CD8-positive, alpha-beta memory T cell (primary cell): ENCODE results near the gene ENDOV. TPM values are rescaled to one million over a fixed set of nuclear protein-coding genes. Genes with fewer than 3 reads are reported as not detected.

Source experiments
- CTCF ChIA-PET: fragments of 350-600 bp; sonication (Branson Sonifier 250); formaldehyde crosslinking; loops from one replicate; lab custom pipeline; 2021; ENCODE audit warnings: antibody characterized with exemption; lab: Charles Lee
- POLR2A ChIA-PET: fragments of 350-600 bp; sonication (Branson Sonifier 250); formaldehyde crosslinking; loops from one replicate; lab custom pipeline; 2021; ENCODE audit warnings: antibody characterized with exemption; lab: Charles Lee
- DNase-seq, 5 donors: peaks; one replicate each; pipeline versions ENCODE4 v3.0.0 to v3.0.0-alpha.2; 2020 to 2022; ENCODE audit warnings: mixed read lengths in 1 of 5
- H3K27ac ChIP-seq: one replicate; pipeline ENCODE4 v1.7.0; 2013; ENCODE audit warnings: low read depth, mild to moderate bottlenecking, low read length, moderate library complexity
- H3K27me3 ChIP-seq: 2 replicates; pipeline ENCODE4 v1.7.0; 2013; ENCODE audit warnings: low read length, mild to moderate bottlenecking; ENCODE audit not compliant: insufficient read depth, poor library complexity, severe bottlenecking
- H3K36me3 ChIP-seq: 2 replicates; pipeline ENCODE4 v1.7.0; 2013; ENCODE audit warnings: mild to moderate bottlenecking, low read length, moderate library complexity; ENCODE audit not compliant: insufficient read depth
- H3K4me1 ChIP-seq: 2 replicates; pipeline ENCODE4 v1.7.0; 2013; ENCODE audit warnings: mild to moderate bottlenecking, low read length, moderate library complexity; ENCODE audit not compliant: insufficient read depth
- H3K4me3 ChIP-seq: 2 replicates; pipeline ENCODE4 v1.7.0; 2013; ENCODE audit warnings: mild to moderate bottlenecking, low read length
- H3K9me3 ChIP-seq: 2 replicates; pipeline ENCODE4 v1.7.0; 2013; ENCODE audit warnings: mild to moderate bottlenecking, low read length
- H3K27ac Mint-ChIP-seq, 8 donors: one replicate each; pipeline ENCODE4 v1.8.0; 2020 to 2021; ENCODE audit warnings: mixed read lengths in 8 of 8, mild to moderate bottlenecking in 6 of 8, inconsistent platforms in 3 of 8, moderate library complexity in 3 of 8
- H3K27me3 Mint-ChIP-seq, 2 donors: one replicate each; pipeline ENCODE4 v1.8.0; 2020 to 2021; ENCODE audit warnings: mixed read lengths in 2 of 2, mild to moderate bottlenecking in 1 of 2, moderate library complexity in 1 of 2
- H3K36me3 Mint-ChIP-seq, 3 donors: one replicate each; pipeline ENCODE4 v1.8.0; 2020 to 2021; ENCODE audit warnings: mixed read lengths in 3 of 3, inconsistent platforms in 1 of 3, mild to moderate bottlenecking in 1 of 3
- H3K4me1 Mint-ChIP-seq, 3 donors: one replicate each; pipeline ENCODE4 v1.8.0; 2020 to 2021; ENCODE audit warnings: mixed read lengths in 3 of 3, inconsistent platforms in 1 of 3, mild to moderate bottlenecking in 1 of 3
- H3K4me3 Mint-ChIP-seq, 7 donors: one replicate each; pipeline ENCODE4 v1.8.0; 2020 to 2021; ENCODE audit warnings: mixed read lengths in 7 of 7, mild to moderate bottlenecking in 6 of 7, moderate library complexity in 4 of 7, inconsistent platforms in 2 of 7
- H3K9me3 Mint-ChIP-seq, 5 donors: one replicate each; pipeline ENCODE4 v1.8.0; 2020 to 2022; ENCODE audit warnings: mixed read lengths in 5 of 5, mild to moderate bottlenecking in 3 of 5, moderate library complexity in 2 of 5, inconsistent platforms in 1 of 5
- polyA plus RNA-seq: library from polyadenylated mRNA; unstranded; fragments of 300-500 nt; fragmentation: Illumina TruSeq; gene quantifications from one replicate; pipeline ENCODE4 v1.2.3, GENCODE V29; 2021
- total RNA-seq, 2 experiments: library from RNA; stranded (reverse); gene quantifications; one replicate each; pipeline ENCODE4 v1.2.3, GENCODE V29; 2021

ENDOV gene
- total and polyA plus RNA-seq, 3 experiments from 2014 or later: 8.5 to 16.8 (median 12.4) TPM

- Histone ChIP-seq H3K27me3 (no peaks in the 10 kb centered on the region), H3K36me3 (no peaks in the 10 kb centered on the region), H3K4me1 (no peaks in the 10 kb centered on the region), H3K9me3 (no peaks in the 10 kb centered on the region), H3K27ac (no peak overlapping the region), H3K4me3 (no peak overlapping the region)
- Mint-ChIP-seq H3K4me1 (peaks cover 0 to 3% (median 0%) of the 10 kb centered on the region in 3 donors), H3K4me3 (no peak overlapping the region), H3K27me3 (peaks cover 7 to 32% of the 10 kb centered on the region in 2 donors), H3K9me3 (no peaks in the 10 kb centered on the region), H3K36me3 (peaks cover 0 to 9% (median 0%) of the 10 kb centered on the region in 3 donors), H3K27ac (no peak overlapping the region)
- no peak for DNase-seq
- CTCF ChIA-PET: no interaction called here
- POLR2A ChIA-PET: no interaction called here
Observed at GRCh38 chr17:80439499-80439898, 24.5 kb downstream of the ENDOV start.

DNA sequence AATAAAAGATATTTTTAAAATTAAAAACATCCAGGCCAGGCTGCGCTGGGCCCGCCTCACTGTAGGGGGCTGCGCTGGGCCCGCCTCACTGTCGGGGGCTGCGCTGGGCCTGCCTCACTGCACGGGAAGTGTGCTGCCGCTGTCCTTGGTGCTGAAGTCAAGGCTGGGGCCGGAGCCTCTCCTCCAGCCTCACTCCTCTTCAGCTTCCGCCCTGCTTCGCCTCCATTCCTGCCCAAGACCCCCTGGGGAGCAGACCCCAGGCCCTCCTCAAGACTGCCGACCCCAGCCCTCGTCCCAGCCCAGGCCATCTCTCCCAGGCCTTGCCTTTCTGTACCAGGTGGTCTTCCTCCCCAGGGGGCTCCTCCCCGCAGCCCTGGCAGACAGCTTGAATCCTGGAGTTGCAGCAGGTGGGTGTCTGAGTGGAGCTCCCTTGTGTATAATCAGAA is 26.2 kb downstream of the ENDOV start:
- no peaks in the 10 kb centered on the region for H3K9me3 ChIP-seq
- H3K27me3 ChIP-seq: no peaks in the 10 kb centered on the region
- CTCF ChIA-PET: interaction anchor here (1.3 kb wide), 1 partner anchor 13 kb away, joined by 3 read pairs; no protein-coding TSS in a partner anchor
- H3K27me3 Mint-ChIP-seq: peaks cover 7 to 32% of the 10 kb centered on the region in 2 donors
- peaks cover 0 to 9% (median 0%) of the 10 kb centered on the region in 3 donors for H3K36me3 Mint-ChIP-seq
- POLR2A ChIA-PET: no interaction called here
- H3K9me3 Mint-ChIP-seq: no peaks in the 10 kb centered on the region
- H3K4me3 Mint-ChIP-seq: no peak overlapping the region
- H3K36me3 ChIP-seq: no peaks in the 10 kb centered on the region
- H3K4me1 Mint-ChIP-seq: peaks cover 0 to 3% (median 0%) of the 10 kb centered on the region in 3 donors
- H3K27ac ChIP-seq: no peak overlapping the region
- H3K27ac Mint-ChIP-seq: no peak overlapping the region
- peak; percentile 26 to 70 (median 42) for DNase-seq
- H3K4me1 ChIP-seq: no peaks in the 10 kb centered on the region
- no peak overlapping the region for H3K4me3 ChIP-seq

GRCh38 chr17:80441598-80442322 is 26.8 kb downstream of the ENDOV start:
- ChIA-PET CTCF (interaction anchor here (1.3 kb wide), 1 partner anchor 13 kb away, joined by 3 read pairs; no protein-coding TSS in a partner anchor), POLR2A (no interaction called here)
- no peaks in the 10 kb centered on the region for H3K9me3 ChIP-seq
- DNase-seq: no peak
- H3K9me3 Mint-ChIP-seq: no peaks in the 10 kb centered on the region
- H3K4me1 ChIP-seq: no peaks in the 10 kb centered on the region
- peaks cover 0 to 3% (median 0%) of the 10 kb centered on the region in 3 donors for H3K4me1 Mint-ChIP-seq
- peaks cover 0 to 9% (median 0%) of the 10 kb centered on the region in 3 donors for H3K36me3 Mint-ChIP-seq
- H3K36me3 ChIP-seq: no peaks in the 10 kb centered on the region
- no peaks in the 10 kb centered on the region for H3K27me3 ChIP-seq
- H3K27me3 Mint-ChIP-seq: peaks cover 7 to 32% of the 10 kb centered on the region in 2 donors
- no peak overlapping the region for H3K27ac ChIP-seq
- no peak overlapping the region for H3K27ac Mint-ChIP-seq
- no peak overlapping the region for H3K4me3 ChIP-seq
- no peak overlapping the region for H3K4me3 Mint-ChIP-seq

DNA sequence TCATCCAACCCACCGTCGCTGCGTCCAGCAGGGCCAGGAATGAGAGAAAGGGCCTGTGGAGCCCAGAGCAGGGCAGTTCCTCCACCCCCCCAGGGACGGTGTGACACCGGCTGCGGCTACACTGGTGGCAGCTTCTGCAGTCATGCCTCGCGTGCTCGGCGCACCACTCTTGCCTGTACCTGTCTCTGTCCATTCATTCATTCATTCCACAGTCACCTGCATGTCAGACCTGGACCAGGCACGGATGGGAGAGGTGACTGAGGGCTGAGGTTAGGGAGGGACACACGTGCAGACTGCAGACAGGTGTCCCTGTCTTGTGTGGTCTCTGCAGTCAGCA is 27.3 kb downstream of the ENDOV start:
- Histone ChIP-seq H3K4me1 (no peaks in the 10 kb centered on the region), H3K4me3 (no peak overlapping the region), H3K9me3 (no peaks in the 10 kb centered on the region), H3K27me3 (no peaks in the 10 kb centered on the region), H3K27ac (no peak overlapping the region), H3K36me3 (no peaks in the 10 kb centered on the region)
- Mint-ChIP-seq H3K27me3 (peaks cover 7 to 32% of the 10 kb centered on the region in 2 donors), H3K27ac (no peak overlapping the region), H3K36me3 (peaks cover 0 to 9% (median 0%) of the 10 kb centered on the region in 3 donors), H3K9me3 (no peaks in the 10 kb centered on the region), H3K4me1 (peaks cover 0 to 3% (median 0%) of the 10 kb centered on the region in 3 donors), H3K4me3 (no peak overlapping the region)
- no peak for DNase-seq
- ChIA-PET POLR2A (no interaction called here), CTCF (interaction anchor here (1.3 kb wide), 1 partner anchor 12 kb away, joined by 3 read pairs; no protein-coding TSS in a partner anchor)

GRCh38 chr17:80442764-80443163 is 27.8 kb downstream of the ENDOV start:
- Histone ChIP-seq H3K4me1 (no peaks in the 10 kb centered on the region), H3K36me3 (no peaks in the 10 kb centered on the region), H3K27me3 (no peaks in the 10 kb centered on the region), H3K27ac (no peak overlapping the region), H3K9me3 (no peaks in the 10 kb centered on the region), H3K4me3 (no peak overlapping the region)
- ChIA-PET CTCF (interaction anchor here (1.3 kb wide), 1 partner anchor 12 kb away, joined by 3 read pairs; no protein-coding TSS in a partner anchor), POLR2A (no interaction called here)
- Mint-ChIP-seq H3K27ac (no peak overlapping the region), H3K9me3 (no peaks in the 10 kb centered on the region), H3K27me3 (peaks cover 7 to 32% of the 10 kb centered on the region in 2 donors), H3K4me3 (no peak overlapping the region), H3K36me3 (peaks cover 0 to 9% (median 0%) of the 10 kb centered on the region in 3 donors), H3K4me1 (peaks cover 0 to 3% (median 0%) of the 10 kb centered on the region in 3 donors)
- no peak for DNase-seq

- H3K9me3 ChIP-seq: no peaks in the 10 kb centered on the region
- ChIA-PET CTCF (no interaction called here), POLR2A (no interaction called here)
- H3K4me3 Mint-ChIP-seq: no peak overlapping the region
- DNase-seq: no peak
- peaks cover 0 to 9% (median 0%) of the 10 kb centered on the region in 3 donors for H3K36me3 Mint-ChIP-seq
- no peaks in the 10 kb centered on the region for H3K36me3 ChIP-seq
- no peak overlapping the region for H3K27ac Mint-ChIP-seq
- H3K27ac ChIP-seq: no peak overlapping the region
- H3K4me3 ChIP-seq: no peak overlapping the region
- no peaks in the 10 kb centered on the region for H3K27me3 ChIP-seq
- no peaks in the 10 kb centered on the region for H3K9me3 Mint-ChIP-seq
- H3K4me1 Mint-ChIP-seq: peaks cover 0 to 3% (median 0%) of the 10 kb centered on the region in 3 donors
- H3K4me1 ChIP-seq: no peaks in the 10 kb centered on the region
- H3K27me3 Mint-ChIP-seq: peaks cover 7 to 35% of the 10 kb centered on the region in 2 donors
Observed at GRCh38 chr17:80443498-80443897, 28.5 kb downstream of the ENDOV start.

DNA sequence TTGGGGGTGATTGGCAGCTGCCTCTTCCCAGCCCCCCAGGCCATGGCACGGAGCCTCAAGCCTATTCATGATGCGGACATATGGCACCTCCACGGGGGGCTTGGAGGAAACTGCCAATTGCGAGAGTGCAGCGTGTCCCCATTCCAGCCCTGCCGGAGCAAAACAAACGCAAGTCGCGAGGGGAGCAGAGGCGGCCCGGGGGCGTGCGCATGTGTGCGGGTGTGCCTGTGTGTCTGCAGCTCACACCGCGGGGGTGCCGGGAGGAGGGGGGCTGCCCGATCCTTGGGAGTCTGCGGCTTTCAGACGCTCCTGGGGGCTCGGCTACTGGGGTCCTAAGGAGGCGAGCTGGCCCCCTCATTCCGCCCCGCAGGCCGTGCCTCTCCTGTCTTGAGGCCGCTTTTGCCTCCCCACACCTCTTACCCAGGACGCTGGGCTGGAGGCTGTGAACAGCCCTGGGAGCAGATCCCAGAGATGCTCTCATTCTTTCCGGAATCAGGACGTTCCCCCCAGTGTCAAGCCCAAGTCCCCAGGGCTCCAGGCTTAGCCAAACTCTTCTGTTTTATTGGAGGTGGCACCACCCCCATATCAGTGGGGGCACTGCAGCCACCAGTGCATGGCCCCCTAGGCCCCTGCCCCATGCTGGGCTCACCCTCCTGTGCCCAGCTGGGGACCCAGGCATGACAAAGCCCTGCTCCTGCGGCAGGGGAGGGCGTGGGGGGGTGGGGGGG is 29.1 kb downstream of the ENDOV start:
- Histone ChIP-seq H3K4me3 (no peak overlapping the region), H3K27me3 (no peaks in the 10 kb centered on the region), H3K36me3 (no peaks in the 10 kb centered on the region), H3K4me1 (no peaks in the 10 kb centered on the region), H3K9me3 (no peaks in the 10 kb centered on the region), H3K27ac (no peak overlapping the region)
- peaks cover 10 to 37% of the 10 kb centered on the region in 2 donors for H3K27me3 Mint-ChIP-seq
- peaks cover 0 to 9% (median 0%) of the 10 kb centered on the region in 3 donors for H3K36me3 Mint-ChIP-seq
- H3K4me3 Mint-ChIP-seq: no peak overlapping the region
- DNase-seq: no peak
- no peak overlapping the region for H3K27ac Mint-ChIP-seq
- no peaks in the 10 kb centered on the region for H3K9me3 Mint-ChIP-seq
- ChIA-PET POLR2A (no interaction called here), CTCF (no interaction called here)
- peaks cover 0 to 3% (median 0%) of the 10 kb centered on the region in 3 donors for H3K4me1 Mint-ChIP-seq

GRCh38 chr17:80444644-80444979 is 29.6 kb downstream of the ENDOV start:
- H3K27me3 Mint-ChIP-seq: peaks cover 10 to 37% of the 10 kb centered on the region in 2 donors
- Histone ChIP-seq H3K27me3 (no peaks in the 10 kb centered on the region), H3K4me1 (no peaks in the 10 kb centered on the region), H3K4me3 (no peak overlapping the region), H3K9me3 (no peaks in the 10 kb centered on the region), H3K36me3 (no peaks in the 10 kb centered on the region), H3K27ac (no peak overlapping the region)
- H3K27ac Mint-ChIP-seq: no peak overlapping the region
- ChIA-PET POLR2A (interaction anchor here (0.6 kb wide), 1 partner anchor 34 kb away, joined by 3 read pairs; no protein-coding TSS in a partner anchor), CTCF (no interaction called here)
- H3K4me3 Mint-ChIP-seq: no peak overlapping the region
- no peaks in the 10 kb centered on the region for H3K9me3 Mint-ChIP-seq
- peaks cover 0 to 9% (median 0%) of the 10 kb centered on the region in 3 donors for H3K36me3 Mint-ChIP-seq
- peaks cover 0 to 3% (median 0%) of the 10 kb centered on the region in 3 donors for H3K4me1 Mint-ChIP-seq
- DNase-seq: no peak
